Loucy (cell line): Measurements from ENCODE around the gene ADD2.

Experiments used
- CTCF ChIP-seq: fragments of 200-600 bp; sonication (generic); conservative IDR thresholded peaks from 2 replicates; pipeline ENCODE4 v1.5.1; 2014; ENCODE audit warnings: mild to moderate bottlenecking, antibody characterized with exemption, low read length
- EZH2phosphoT487 ChIP-seq: fragments of 200-600 bp; IDR thresholded peaks from 2 replicates; pipeline ENCODE4 v1.6.1; 2018; ENCODE audit warnings: antibody characterized with exemption, mild to moderate bottlenecking, moderate library complexity, borderline replicate concordance

GRCh38 chr2:70703900-70704549, 64.0 kb downstream of the ADD2 start:
- no peak for TF ChIP-seq CTCF
- no peak for TF ChIP-seq EZH2phosphoT487
